ENCODE results near the gene SPACA4.

The SPACA4 gene

GRCh38 chr19:48598996-48599700 lies 7.4 kb upstream of the SPACA4 start:
- no peak for DNase-seq

GRCh38 chr19:48600679-48601417 lies 5.7 kb upstream of the SPACA4 start:
- DNase-seq: no peak

- no peak for DNase-seq
Observed at GRCh38 chr19:48603001-48603400, 3.5 kb upstream of the SPACA4 start.

GRCh38 chr19:48603449-48603848 lies 3.1 kb upstream of the SPACA4 start:
- DNase-seq: no peak

GRCh38 chr19:48603850-48604249 lies 2.7 kb upstream of the SPACA4 start:
- DNase-seq: no peak

GRCh38 chr19:48607359-48607755 lies 815 bp downstream of the SPACA4 start:
- DNase-seq: no peak

GRCh38 chr19:48608798-48609263 lies 2.3 kb downstream of the SPACA4 start:
- DNase-seq: no peak

GRCh38 chr19:48609571-48610108 lies 3.1 kb downstream of the SPACA4 start:
- DNase-seq: no peak

GRCh38 chr19:48611872-48612271 lies 5.3 kb downstream of the SPACA4 start:
- no peak for DNase-seq

- DNase-seq: no peak
Observed at GRCh38 chr19:48613024-48613851, 6.7 kb downstream of the SPACA4 start.

- no peak for DNase-seq
Observed at GRCh38 chr19:48613852-48614435, 7.4 kb downstream of the SPACA4 start.

- DNase-seq: no peak
Observed at GRCh38 chr19:48614436-48615230, 8.1 kb downstream of the SPACA4 start, which contains the start of gene FAM83E. FAM83E (minus strand) TSS chr19:48615076; CDS start chr19:48613372, 1,704 bp downstream.

- no peak for DNase-seq
Observed at GRCh38 chr19:48615231-48616040, 8.9 kb downstream of the SPACA4 start.

- DNase-seq: no peak
Observed at GRCh38 chr19:48616041-48616436, 9.5 kb downstream of the SPACA4 start.

- DNase-seq: no peak
Observed at GRCh38 chr19:48616491-48617056, 10.0 kb downstream of the SPACA4 start.

- DNase-seq: no peak
Observed at GRCh38 chr19:48617146-48617937, 10.8 kb downstream of the SPACA4 start.

GRCh38 chr19:48618278-48618915 lies 11.9 kb downstream of the SPACA4 start:
- no peak for DNase-seq

GRCh38 chr19:48618916-48619691 lies 12.6 kb downstream of the SPACA4 start, which contains the start of the genes RPL18 and SPHK2:
RPL18 (minus strand) TSS chr19:48619178; CDS start chr19:48619143, 35 bp downstream.
SPHK2 (plus strand) TSS chr19:48619506; CDS start chr19:48620515, 1,009 bp downstream.
- peak; percentile 98 for DNase-seq
